ENCODE results near the gene VNN1. TPM values are rescaled to one million over a fixed set of nuclear protein-coding genes. Genes with fewer than 3 reads are reported as not detected.

The VNN1 gene
- total and polyA plus RNA-seq, 8 donors = 0.25 to 10.0 (median 0.49) TPM

DNA sequence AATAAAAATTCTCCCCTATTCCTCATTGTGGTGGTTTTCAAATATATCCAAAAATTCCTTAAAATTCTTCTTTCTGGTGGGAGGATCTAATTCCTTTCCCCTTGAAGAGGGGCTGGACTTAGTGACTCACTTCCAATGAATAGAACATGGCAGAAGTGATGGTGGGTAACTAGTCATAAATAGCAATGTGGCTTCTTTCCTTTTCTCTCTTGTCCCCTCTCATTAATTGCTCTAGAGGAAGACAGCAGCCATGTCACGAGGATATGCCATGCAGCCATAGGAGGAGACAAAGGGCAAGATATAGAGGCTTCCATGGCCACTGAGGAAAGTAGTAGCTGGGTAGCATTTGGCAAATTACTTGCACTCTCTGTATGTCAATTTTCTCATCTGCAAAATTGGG, 38.0 kb upstream of the VNN1 start:
- peaks cover 0 to 43% of the 10 kb centered on the region in 2 donors for H3K4me1 ChIP-seq
- TF ChIP-seq, protein P1, sequence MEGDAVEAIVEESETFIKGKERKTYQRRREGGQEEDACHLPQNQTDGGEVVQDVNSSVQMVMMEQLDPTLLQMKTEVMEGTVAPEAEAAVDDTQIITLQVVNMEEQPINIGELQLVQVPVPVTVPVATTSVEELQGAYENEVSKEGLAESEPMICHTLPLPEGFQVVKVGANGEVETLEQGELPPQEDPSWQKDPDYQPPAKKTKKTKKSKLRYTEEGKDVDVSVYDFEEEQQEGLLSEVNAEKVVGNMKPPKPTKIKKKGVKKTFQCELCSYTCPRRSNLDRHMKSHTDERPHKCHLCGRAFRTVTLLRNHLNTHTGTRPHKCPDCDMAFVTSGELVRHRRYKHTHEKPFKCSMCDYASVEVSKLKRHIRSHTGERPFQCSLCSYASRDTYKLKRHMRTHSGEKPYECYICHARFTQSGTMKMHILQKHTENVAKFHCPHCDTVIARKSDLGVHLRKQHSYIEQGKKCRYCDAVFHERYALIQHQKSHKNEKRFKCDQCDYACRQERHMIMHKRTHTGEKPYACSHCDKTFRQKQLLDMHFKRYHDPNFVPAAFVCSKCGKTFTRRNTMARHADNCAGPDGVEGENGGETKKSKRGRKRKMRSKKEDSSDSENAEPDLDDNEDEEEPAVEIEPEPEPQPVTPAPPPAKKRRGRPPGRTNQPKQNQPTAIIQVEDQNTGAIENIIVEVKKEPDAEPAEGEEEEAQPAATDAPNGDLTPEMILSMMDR (IDR thresholded peaks at IDR 0.05) = no peak
- H3K27me3 ChIP-seq = no peaks in the 10 kb centered on the region
- intact Hi-C loops (cut with DNase I) = no loop called here
- H3K27ac ChIP-seq = peak overlapping the region in 1 of 2 donors; percentile 16
- peaks cover 0 to 10% of the 10 kb centered on the region in 2 donors for H3K36me3 ChIP-seq
- no peak for DNase-seq
- no peak for ATAC-seq
- no peak overlapping the region for H3K4me3 ChIP-seq
- no peaks in the 10 kb centered on the region for H3K9me3 ChIP-seq

DNA sequence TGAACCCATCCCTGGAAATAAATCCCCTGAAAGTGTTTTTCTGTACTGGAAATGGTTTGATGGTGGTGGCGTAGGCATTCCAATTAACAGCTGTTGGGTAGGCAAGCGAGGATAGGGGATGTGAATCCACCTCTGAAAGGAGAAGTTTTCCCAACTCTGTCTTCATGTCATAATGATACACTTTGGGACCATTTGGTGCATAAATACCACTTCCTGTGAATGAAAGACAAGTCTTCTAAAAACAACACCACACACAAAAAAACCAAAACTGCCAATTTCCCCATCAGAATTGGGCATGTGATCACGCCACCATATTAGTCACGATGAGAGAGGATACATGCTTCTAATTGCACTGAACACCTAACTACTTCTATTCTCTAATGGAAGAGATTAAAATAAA, 37.5 kb upstream of the VNN1 start:
- Histone ChIP-seq H3K9me3 (no peaks in the 10 kb centered on the region), H3K36me3 (peaks cover 0 to 10% of the 10 kb centered on the region in 2 donors), H3K4me3 (no peak overlapping the region), H3K4me1 (peaks cover 0 to 47% of the 10 kb centered on the region in 2 donors), H3K27ac (peak overlapping the region in 1 of 2 donors; percentile 16), H3K27me3 (no peaks in the 10 kb centered on the region)
- ATAC-seq (no peak), DNase-seq (no peak)
- TF ChIP-seq, protein P1 (IDR thresholded peaks at IDR 0.05) = no peak
- intact Hi-C loops (cut with DNase I) = no loop called here

DNA sequence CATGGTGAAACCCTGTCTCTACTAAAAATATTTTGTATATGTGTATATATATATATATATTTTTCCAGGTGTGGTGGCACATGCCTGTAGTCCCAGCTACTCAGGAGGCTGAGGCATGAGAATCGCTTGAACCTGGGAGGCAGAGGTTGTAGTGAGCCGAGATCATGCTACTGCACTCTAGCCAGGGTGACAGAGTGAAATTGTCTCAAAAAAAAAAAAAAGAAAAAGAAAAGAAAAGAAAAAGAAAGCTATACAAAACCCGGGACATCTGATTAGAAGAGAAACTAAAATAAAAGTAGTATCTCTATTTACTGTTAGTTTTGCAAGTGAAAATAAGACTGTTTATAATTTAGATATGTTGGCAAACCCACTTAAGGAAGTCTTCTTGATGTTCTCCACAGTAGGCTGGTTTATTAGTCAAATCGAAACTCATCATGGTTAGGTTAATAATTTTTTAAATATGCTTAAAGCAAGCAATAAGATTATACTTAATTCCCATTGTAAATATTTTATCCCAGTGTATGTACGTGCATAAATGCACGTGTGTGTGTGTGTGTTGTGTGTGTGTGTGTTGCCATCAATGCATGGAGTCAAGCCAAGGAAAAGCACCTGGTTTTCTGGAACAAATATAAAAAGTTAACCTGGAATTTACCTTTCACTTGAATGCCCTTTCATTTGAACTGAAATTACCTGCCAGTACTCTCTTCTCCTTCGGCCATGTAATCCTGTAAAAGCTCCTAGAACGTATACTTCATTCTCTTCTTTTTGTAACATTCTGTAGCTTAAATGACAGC, 36.8 kb upstream of the VNN1 start:
- H3K9me3 ChIP-seq = no peaks in the 10 kb centered on the region
- DNase-seq (no peak), ATAC-seq (no peak)
- intact Hi-C loops (cut with DNase I) = no loop called here
- H3K27me3 ChIP-seq = no peaks in the 10 kb centered on the region
- H3K4me3 ChIP-seq = no peak overlapping the region
- H3K4me1 ChIP-seq = peaks cover 0 to 52% of the 10 kb centered on the region in 2 donors
- peak overlapping the region in 1 of 2 donors; percentile 82 for H3K27ac ChIP-seq
- TF ChIP-seq, protein P1 (IDR thresholded peaks at IDR 0.05) = no peak
- peaks cover 0 to 10% of the 10 kb centered on the region in 2 donors for H3K36me3 ChIP-seq

DNA sequence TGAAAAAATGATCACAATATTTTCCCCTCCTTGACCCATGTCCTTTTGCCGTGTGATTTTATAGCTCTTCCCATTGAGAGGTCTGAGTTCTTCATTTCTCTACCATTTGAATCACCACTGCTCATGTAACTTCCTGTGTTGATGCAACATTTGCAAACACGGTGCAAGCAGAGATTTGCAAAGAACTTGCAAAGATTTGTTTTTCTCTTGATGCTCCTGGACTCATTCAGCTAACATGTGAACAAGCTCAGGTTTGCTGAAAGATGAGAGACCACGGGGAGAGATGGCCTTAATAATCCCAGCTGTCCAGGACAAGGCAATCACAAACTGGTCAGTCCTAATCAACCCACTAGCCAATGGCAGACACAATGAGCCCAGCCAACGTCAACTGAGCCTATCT, 35.3 kb upstream of the VNN1 start:
- H3K9me3 ChIP-seq = no peaks in the 10 kb centered on the region
- H3K27ac ChIP-seq = peak overlapping the region; percentile 35 to 82
- H3K36me3 ChIP-seq = peaks cover 0 to 11% of the 10 kb centered on the region in 2 donors
- TF ChIP-seq, protein P1 (IDR thresholded peaks at IDR 0.05) = no peak
- ATAC-seq (peak; percentile 44), DNase-seq (no peak)
- no peak overlapping the region for H3K4me3 ChIP-seq
- H3K27me3 ChIP-seq = no peaks in the 10 kb centered on the region
- intact Hi-C loops (cut with DNase I) = no loop called here
- peaks cover 0 to 55% of the 10 kb centered on the region in 2 donors for H3K4me1 ChIP-seq

DNA sequence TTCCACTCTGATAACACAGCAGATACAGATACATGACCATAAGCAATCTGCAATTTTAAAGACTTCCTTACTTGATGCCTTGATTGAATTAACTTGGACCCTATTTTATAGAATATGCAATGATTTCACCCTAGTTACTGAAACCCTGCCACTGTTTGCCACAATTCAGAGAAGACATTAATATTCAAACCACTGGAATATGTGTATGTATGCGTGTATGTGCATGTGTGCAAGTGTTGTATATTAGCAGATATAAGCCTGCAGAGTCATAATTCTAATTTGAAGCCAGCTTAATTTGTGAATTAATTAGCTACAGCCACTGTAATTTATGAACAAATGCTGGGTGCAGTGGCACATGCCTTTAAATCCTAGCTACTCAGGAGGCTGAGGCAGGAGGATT, 34.6 kb upstream of the VNN1 start:
- Histone ChIP-seq H3K9me3 (no peaks in the 10 kb centered on the region), H3K4me3 (no peak overlapping the region)

More for the DNA sequence above, 34.6 kb upstream of the VNN1 start:
- TF ChIP-seq, protein P1 (IDR thresholded peaks at IDR 0.05) = no peak
- H3K27ac ChIP-seq = peak overlapping the region in 1 of 2 donors; percentile 82
- H3K4me1 ChIP-seq = peaks cover 0 to 54% of the 10 kb centered on the region in 2 donors
- no peaks in the 10 kb centered on the region for H3K27me3 ChIP-seq
- intact Hi-C loops (cut with DNase I) = no loop called here
- H3K36me3 ChIP-seq = peaks cover 0 to 15% of the 10 kb centered on the region in 2 donors
- no peak for DNase-seq
- ATAC-seq = no peak

Data from left lung (tissue), 10 donors.